NCI-H526 treated with DMSO at 0.1 percent for 48 hours (cell line): Measurements from ENCODE around the gene PTPRN2.

Source experiments
- DNase-seq: peaks from one replicate; lab custom pipeline; 2025; lab: John Stamatoyannopoulos, UW

PTPRN2 gene

DNA sequence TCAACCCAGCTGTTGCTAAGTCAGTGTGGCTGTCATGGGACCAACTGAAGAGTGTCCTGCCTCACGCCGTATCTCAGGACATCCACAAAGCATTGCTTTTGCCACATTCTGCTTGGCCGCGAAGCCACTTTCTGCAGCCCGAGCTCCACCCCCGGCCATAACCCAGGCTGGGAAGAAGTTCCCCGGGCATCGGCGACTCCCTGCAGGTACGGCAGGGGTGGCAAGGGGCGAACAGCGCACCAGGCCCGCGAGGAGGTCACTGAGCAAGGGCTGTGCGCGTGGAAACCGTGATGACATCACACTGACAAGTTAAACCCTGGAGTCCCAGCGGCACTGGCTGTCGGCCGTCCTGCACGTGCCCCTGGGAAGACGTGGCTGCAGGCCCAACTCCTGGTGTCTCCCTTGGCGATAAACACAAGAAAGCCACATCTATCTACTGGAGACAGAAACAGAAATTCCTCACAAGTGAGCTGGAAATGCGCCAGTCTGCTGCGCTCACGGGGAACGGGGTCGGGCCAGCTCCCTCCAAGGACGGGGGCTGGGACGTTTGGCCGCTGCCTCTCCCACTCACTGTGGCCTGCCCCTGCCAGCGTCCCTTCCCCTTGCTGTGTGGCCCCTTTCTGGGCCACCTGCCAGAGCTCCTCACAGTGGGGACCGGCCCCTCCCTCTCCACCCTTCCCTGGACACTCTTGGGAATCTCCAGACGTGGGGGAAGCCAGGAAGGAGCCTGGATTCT, 924.5 kb downstream of the PTPRN2 start:
- DNase-seq: no peak

DNA sequence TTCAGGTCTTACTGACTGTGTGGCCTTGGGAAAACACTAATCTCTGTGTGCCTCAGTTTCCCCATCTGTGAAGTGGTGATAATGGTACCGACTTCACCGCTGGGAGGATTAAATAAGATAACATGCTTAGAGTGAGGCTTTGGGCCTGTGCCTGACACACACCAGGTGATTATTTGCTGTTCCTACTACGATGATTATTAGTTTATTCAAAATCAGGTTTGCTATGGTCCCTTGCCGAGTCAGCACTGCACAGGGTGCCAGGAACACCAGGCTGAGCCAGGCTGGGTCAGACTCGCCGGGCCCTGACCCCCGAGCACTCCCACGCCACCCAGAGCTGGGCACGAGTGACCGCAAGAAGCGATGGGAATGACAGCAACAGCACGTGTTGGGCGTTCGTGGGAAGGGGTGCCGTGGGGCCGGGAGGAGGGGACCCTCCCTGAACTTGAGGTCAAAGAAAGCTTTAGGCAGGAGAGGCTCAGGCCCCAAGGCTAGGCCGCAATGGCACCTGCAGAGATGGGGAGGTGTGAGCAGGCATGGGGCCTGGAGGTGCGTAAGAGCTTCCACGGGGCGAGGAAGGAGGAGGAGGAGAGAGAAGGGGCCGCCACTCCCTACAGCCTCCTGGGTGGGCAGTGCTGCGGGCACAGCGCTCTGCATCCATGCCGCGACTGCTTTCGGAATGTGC, 925.4 kb downstream of the PTPRN2 start:
- DNase-seq: no peak

GRCh38 chr7:157661611-157661975, 926.0 kb downstream of the PTPRN2 start:
- DNase-seq: no peak

DNA sequence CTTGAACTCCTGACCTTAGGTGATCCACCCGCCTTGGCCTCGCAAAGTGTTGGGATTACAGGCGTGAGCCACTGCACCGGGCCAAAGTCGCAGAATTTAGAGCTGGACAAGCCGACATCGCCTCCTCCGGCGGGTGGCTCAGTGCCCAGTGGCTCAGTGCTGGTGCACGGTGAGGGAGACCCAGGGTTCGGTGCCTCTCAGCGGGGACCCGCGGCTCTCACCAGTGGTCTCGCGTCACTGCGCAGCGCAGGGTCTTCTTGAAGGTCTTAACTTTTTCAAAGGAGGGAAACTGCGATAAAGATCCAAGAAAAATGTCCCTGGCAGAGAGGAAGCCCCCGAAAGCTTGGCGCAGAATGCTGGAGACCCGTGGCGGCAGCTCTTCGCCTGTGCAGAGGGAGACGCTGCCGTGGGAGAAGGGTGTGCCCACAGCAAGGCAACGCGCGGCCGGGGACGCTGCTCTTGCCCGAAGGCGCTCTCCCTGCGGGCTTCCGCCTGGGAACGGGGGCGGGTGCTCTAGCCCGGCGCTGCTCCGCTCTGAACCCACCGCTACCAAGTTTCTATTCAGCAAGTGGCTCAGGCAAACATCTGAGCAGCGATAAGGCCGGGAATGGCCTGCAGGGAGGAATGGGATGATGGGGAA, 926.5 kb downstream of the PTPRN2 start:
- no peak for DNase-seq

- no peak for DNase-seq
Observed at GRCh38 chr7:157658851-157659412, 928.7 kb downstream of the PTPRN2 start.

- DNase-seq: no peak
Observed at GRCh38 chr7:157657741-157658740, 929.6 kb downstream of the PTPRN2 start.

DNA sequence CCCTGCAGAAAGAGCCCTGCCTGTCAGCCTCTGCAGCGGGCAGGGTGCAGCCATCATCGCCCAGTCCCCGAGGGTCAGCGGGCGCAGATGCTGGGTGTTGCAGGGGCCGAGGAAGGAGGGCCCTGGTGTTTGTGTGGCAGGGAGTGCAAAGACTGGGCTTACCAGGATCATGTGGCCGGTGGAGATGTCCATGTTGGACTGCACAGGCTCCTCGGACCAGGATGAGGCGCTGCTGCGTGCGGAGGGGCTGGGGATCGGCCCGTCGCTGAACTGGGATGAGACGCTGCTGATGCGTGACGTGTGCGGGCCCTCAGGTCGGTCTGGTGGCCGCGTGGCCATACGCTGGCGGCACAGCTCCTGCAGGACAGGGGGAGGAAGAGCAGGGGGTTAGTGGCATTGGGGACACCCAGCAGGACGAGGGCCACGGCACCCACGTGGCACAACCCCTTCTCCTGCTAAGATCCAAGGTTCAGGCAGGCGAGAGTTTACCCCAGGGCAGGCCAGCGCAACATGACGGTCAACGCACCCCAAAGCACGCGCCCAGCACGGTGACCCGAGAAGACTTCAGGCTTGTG, 931.3 kb downstream of the PTPRN2 start:
- no peak for DNase-seq

- DNase-seq: no peak
Observed at GRCh38 chr7:157654350-157654749, 933.3 kb downstream of the PTPRN2 start.

- no peak for DNase-seq
Observed at GRCh38 chr7:157653827-157654207, 933.8 kb downstream of the PTPRN2 start.

- DNase-seq: no peak
Observed at GRCh38 chr7:157652954-157653826, 934.4 kb downstream of the PTPRN2 start.

DNA sequence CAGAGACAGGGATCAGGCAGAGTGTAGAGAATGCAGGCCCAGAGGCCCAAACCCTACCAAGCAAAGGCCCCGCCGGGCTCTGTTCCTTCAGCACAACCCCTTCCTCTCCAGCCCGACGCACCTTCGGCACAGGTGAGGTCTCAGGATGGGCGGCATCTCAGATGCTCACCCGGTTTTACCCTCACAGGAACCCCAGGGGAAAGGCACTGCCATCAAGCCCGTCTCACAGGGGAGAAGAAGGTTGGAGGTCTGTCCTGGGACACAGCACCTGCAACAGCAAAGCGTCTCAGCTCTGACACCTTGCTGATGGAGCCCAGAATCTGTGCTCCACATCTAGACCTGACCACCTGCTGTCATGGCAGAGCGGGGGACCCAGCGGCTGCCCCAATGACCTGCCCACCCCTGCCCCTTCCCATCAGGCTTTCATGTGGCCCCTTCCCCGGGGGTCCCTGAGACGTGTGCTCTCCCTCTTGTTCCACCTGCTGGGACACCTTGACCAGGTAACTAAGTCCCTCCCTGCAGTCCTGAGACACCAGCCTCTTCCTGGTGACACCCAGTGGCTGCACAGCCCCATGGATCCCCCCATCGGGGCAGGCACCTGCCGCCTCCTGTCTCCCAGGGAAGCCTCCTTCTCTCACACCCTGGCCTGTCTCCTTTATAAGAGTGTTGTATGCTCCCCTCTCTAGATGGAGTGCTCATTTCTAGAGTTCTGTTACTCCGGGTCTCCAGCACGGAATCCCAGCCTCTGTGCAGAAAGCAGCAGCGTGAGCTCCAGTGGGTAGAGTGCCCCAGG, 935.3 kb downstream of the PTPRN2 start:
- DNase-seq: no peak

- no peak for DNase-seq
Observed at GRCh38 chr7:157651366-157652160, 936.1 kb downstream of the PTPRN2 start.

DNA sequence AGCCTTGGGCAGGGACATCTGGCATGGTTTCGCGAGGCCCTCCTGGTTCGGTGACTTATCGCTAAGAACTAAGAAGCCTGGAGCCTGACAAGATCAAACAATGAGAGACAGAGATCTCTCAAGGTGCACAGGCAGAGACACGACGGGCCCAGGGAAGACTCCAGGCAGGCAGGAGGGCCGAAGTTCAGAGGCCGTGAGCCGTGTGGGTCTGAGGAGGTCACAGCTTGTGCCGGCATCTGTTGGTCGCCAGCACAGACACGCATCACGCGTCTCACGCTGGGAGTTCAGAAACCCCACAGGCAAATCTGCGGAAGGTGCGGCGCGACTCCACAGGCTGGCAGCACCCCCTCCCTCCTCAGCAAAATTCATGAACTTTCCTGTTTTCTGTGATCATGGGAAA, 936.8 kb downstream of the PTPRN2 start:
- DNase-seq: no peak

GRCh38 chr7:157650131-157650631, 937.4 kb downstream of the PTPRN2 start:
- DNase-seq: no peak

DNA sequence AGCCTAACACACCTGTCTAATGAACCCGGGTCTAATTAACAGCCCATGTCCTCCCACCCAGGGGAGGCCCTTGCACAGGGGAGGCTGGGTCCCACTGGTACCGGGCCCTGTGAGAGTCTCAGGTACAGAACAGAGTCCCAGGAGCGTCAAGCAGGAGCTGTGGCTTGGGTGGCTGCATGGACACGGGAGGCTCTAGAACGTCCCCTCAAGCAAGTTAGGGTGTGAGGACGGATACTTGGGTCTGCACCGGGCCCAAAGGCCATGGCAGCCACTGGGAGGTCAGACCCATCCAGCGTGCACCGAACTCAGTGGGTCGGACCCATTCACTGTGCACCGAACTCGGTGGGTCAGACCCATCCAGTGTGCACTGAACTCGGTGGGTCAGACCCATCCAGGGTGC, 941.1 kb downstream of the PTPRN2 start:
- DNase-seq: no peak

DNA sequence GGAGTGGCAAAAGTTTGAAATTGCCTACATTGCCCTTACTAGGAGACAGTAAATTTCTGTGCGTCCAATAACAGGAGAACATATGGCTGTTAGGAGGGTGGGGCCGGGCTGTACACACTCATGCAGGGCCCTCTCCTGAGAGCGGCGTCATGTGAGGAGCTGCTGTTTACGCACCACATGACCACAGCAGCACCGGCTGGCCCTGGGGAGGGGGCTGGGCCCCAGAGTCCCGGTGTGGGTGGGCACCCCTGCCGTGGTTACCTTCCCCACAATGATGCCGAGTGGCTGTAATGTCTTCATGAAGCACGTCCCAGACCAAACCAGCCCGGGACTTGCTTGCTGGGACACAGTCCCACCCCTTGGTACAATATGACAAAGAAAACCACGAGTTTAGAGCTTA, 942.1 kb downstream of the PTPRN2 start:
- no peak for DNase-seq

DNA sequence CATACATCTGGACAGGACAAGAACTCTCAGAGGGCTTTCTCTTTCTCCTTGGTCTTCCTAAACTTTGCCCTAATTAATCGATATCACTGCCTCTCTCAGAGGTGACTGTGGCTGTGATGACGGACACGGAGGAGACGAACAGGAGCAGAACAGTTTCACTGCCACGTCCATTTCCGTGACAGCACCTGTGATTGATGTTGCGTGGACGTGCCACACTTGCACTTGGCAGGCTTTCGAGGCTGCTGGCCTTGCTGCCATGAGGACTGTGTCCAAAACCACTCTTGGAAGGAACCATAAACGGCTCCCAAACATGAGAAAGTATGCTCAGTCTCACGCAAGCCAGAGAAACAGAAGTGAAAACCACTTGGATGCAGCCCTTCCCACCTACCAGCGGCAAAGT, 942.7 kb downstream of the PTPRN2 start:
- DNase-seq: no peak

DNA sequence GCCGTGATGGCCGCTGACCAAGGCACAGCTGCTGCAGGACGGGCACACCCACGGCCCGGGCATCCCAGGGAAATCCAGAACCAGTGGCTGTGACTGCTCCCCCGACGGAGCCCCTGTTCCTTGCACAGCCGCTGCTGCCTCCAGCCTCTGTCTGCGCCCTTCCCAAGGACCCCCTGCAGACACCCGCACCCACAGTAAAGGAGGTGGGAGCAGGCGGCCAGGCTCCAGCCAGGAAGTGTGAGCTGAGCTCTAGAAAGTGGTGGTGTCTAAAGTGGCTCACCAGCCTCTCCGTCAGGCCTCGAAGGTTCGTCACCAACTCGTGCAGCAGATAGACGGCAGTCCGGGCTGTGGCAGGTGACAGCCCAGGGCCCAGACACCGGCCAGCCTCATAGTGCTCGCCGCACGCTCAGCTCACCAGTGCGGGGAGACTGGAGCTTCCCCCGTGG, 944.1 kb downstream of the PTPRN2 start:
- no peak for DNase-seq
